Stimulated activated CD4-positive, alpha-beta T cell treated with anti-CD3 and anti-CD28 coated beads, TNF-alpha, amount 100 ng/mL, for 1 hour (primary cell): ENCODE data around the gene PSMG1.
"Not testable (repeated sequence)": the region's sequence is repeated elsewhere in the genome, so short reads cannot be mapped to it uniquely, and the experiment has no call there.

Experiments
- DNase-seq, 3 donors: peaks; one replicate each; pipeline ENCODE4 v3.0.0-alpha.2; 2020; ENCODE audit warnings: low read depth in 3 of 3, low spot score in 1 of 3

PSMG1 gene

GRCh38 chr21:39157241-39157640 lies 26.0 kb downstream of the PSMG1 start:
- DNase-seq, result not testable (repeated sequence)

DNA sequence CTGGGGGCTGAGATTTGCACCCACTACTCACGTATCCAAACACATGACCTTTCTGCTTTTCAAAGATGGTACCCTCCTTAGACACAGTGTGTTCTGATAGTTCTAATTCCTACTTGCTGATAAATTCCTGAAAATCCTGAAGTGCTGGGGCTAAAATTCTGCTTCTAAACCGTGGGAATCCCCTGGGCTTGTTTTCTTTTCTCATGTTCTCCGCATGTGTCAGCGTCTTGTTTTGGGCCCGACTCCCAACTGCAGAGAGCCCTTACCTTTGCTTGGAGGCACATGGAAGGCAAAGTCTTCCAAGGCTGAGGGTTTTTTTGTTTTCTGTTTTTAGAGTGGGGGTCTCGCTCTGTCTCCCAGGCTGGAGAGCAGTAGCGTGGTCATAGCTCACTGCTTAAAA lies 27.2 kb downstream of the PSMG1 start:
- no peak for DNase-seq

DNA sequence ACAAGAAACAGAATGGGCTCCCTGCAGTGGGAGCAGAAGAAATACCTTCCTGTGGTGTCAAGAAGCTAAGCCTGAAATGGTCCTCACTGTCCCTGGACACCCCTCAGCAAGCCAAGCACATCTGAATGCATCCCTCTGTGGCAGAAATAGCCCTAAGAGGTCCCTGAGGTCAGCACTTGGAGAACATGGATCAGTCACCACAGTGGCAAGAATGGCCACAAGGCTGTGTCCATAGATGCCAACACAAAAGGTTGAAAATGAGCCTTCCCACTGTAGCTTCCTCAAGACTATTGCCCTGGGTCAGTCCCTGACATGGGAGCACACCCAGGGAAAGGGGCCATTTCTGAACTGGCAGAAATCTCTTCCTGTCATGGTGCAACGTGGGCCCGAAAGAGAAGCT lies 27.7 kb downstream of the PSMG1 start:
- no peak for DNase-seq

GRCh38 chr21:39153842-39154241 lies 29.4 kb downstream of the PSMG1 start:
- DNase-seq, result no peak

DNA sequence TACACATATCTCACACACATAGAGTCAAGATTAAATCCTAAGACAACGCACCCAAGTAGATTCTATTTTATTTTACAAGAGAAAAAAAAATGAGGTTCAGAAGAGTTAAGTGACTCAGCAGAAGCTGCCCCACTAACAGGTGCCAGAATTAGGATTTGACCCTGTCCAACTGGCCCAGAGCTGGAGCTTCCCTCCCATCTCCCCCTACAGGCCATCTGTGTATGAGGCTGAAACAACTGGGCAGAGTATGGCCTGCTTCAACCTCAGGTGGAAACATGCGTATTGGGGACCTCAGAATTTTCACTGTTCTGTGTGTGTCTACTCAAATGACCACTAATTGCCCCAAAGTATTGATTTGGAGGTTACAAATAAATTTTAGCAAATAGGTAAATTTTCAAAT lies 29.9 kb downstream of the PSMG1 start:
- no peak for DNase-seq

- no peak for DNase-seq
Measured at GRCh38 chr21:39152271-39152670, 31.0 kb downstream of the PSMG1 start.

- no peak for DNase-seq
Measured at GRCh38 chr21:39150877-39151276, 32.4 kb downstream of the PSMG1 start.

GRCh38 chr21:39150316-39150715 lies 32.9 kb downstream of the PSMG1 start:
- no peak for DNase-seq

DNA sequence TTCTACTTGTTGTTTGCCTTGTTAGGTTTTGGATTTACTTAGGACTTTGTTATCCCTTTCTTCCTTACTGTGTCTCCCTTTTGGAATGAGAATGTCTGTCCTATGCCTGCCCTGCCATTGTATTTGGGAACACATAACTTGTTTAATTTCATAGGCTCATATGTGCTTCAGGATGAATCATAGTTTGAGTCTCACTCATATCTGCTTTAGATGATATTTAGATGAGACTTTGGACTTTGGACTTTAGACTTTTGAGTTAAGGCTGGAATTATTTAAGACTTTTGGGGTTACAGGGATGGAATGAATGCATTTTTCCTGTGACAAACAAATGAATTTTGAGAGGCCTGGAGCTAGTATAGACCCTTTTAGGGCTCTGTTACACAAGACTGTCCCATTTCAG lies 33.4 kb downstream of the PSMG1 start:
- DNase-seq, result no peak

DNA sequence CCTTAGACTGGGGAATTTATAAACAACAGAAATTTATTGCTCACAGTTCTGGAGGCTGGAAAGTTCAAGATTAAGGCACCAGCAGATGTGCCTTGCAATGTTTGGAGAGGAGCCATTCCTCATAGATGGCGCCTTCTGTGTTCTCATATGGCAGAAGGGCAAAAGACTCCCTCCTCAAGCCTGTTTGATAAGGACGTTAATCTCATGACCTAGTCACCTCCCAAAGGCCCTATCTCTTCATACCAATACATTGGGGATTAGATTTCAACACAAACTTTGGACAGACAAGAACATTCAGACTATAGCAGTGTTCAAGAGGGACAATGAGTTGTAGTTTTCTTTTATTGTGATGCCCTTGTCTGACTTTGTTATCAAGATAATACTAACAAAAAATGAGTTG lies 34.3 kb downstream of the PSMG1 start:
- DNase-seq, result no peak

DNA sequence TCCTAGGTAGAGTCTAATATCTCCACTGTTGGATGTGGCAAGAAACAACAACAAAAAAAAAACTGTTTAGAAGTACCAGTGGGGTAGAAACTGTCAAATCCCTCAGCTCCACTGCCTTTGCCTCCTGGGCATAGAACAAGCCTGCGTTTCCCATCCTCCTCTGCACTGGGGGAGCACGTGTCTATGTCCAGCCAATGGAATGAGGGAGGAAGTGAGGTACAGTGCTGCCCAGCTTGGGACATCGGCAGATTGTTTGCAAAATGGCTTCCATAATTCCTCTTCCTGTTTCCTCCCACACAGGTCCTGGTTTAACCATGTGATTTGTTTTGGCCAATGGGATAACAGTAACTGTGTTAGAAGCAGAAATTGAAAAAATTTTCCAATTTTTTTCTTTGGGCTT lies 39.1 kb downstream of the PSMG1 start:
- DNase-seq, result no peak

- DNase-seq, result no peak
Measured at GRCh38 chr21:39142972-39143371, 40.3 kb downstream of the PSMG1 start.

DNA sequence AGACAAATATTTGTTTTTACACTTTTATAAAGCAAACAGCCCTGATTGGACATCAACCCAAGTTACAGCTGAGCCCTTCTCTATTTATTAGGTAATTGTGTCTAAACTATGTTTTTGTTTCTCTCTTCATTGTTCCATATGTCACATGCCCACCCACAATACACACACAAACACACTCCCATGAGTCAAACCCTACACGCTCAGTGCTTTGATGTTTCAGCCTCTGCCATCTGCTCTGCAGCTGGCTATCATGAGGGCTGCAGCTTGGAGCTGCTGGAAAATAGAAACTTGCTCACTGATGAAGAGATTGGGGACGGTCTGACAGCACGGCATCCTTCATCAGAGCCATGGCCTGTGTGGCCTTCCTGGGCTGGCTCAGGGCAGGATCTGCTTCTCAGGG lies 41.7 kb downstream of the PSMG1 start:
- DNase-seq, result no peak

DNA sequence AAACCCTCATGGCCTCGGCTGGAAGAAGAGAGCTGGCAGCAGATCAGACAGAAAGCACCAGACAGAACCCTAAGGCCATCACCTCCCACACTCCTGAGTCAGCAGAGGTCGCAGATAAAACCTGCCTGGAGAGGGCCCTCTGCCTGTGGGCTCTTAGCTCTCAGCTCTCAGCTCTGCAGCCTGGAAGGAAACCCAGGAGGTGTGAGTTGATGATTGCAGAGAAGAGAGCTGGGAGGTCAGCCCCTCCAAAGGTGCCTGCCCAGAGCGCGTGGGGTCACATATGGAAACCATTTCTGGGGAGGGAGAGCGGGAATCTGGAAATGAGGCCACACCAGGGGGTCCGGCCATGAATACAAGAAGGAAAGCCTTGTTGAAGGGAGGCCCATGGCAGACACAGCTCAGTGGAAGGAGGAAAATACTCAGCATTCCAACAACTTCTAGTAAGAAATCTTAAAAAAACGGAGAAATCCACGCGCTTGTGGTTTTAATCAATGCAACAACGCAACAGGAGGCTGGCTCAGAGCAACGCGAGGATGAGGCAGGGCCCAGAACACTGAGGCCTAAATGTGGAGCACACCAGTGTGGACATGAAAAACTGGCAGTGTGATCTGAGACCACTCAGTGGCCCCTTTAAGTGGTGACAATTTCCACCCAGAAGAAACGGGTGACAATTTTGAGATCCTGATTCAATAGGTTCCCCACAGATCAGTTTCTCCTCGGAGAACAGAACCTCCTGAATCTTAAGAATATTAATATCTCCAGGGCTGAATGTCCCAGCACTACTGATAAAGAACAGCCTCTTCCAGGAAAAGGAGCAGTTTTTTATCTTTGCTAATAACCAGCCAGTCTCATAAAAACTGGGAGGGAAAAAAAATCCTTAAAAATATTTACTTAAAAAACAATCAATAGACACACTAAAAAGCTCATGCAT lies 45.7 kb downstream of the PSMG1 start:
- no peak for DNase-seq

DNA sequence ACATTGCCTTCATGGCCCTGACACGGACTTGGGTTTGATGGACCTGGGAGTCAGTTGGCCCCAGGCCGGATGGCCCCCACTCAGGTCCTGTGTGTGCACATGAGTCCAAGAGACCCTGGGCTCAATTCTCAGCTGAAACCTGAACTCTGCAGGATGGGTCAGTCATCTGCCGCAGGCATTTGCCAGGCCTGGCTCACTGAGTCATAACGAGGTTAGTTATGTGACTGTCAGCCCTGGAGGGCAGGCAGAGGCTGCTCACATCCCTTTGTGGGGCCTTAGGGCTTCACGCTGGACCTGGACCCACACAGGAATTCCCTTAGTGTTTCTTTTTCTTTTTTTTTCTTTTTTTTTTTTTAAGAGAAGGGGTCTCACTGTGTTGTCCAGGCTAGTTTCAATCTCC lies 46.5 kb downstream of the PSMG1 start:
- no peak for DNase-seq

DNA sequence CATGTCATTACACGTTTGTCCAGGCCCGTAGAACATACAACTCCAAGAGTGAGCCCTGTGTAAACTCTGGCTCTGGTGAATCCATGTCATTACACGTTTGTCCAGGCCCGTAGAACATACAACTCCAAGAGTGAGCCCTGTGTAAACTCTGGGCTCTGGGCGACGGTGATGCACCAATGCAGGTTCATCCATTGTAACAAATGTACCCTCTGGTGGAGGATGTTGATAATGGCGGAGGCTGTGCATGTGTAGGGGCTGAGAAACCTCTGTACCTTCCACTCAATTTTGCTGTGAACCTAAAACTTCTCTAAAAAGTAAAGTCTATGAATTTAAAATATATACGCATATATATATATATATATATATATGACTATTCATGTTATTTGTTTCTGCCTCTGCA lies 47.1 kb downstream of the PSMG1 start:
- DNase-seq, result not testable (repeated sequence)

GRCh38 chr21:39134288-39134810 lies 48.9 kb downstream of the PSMG1 start:
- DNase-seq, result no peak

GRCh38 chr21:39132248-39132647 lies 51.0 kb downstream of the PSMG1 start:
- no peak for DNase-seq

DNA sequence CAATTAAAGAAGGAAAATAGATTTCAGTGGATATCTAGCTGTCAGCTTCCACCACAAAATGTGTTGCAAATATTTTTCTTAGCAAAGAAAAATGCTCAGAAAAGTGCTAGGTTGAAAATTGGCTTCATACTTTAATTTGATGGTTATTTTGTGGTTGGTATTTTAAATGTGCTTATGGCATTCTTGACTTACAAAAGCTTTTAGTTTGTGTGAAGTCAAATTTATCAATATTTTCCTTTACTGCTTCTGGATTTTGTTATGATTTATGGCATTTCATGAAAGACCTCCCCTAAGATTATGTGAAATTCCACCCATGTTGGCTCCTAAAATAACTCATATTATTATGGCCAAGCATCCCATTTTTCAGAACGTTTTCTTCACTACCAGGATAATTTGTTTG lies 51.5 kb downstream of the PSMG1 start:
- no peak for DNase-seq

DNA sequence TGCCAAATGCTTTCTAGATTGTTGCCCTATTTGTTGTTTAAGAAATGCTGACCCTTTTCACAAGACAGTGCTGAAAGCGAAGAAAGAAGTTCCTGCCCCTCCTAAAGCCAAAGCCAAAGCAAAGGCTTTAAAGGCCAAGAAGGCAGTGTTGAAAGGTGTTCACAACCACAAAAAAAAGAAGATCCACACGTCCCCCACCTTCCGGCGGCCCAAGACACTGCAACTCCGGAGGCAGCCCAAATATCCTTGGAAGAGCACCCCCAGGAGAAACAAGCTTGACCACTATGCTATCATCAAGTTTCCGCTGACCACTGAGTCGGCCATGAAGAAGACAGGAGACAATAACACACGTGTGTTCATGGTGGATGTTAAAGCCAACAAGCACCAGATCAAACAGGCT lies 55.7 kb downstream of the PSMG1 start:
- DNase-seq, result no peak

- no peak for DNase-seq
Measured at GRCh38 chr21:39126486-39126806, 56.8 kb downstream of the PSMG1 start.

- DNase-seq, result no peak
Measured at GRCh38 chr21:39125752-39126485, 57.3 kb downstream of the PSMG1 start.
